Transverse colon (tissue), 4 donors: ENCODE data around the gene CPD. TPM values are rescaled to one million over a fixed set of nuclear protein-coding genes. Genes with fewer than 3 reads are reported as not detected.

Experiments
- DNase-seq: peaks from one replicate; pipeline ENCODE4 v3.0.0-alpha.2; 2019
- H3K27ac ChIP-seq, 4 donors: fragments of 200-600 bp; sonication (generic); 2 replicates each; pipeline ENCODE4 v1.5.1; 2016 to 2018; ENCODE audit warnings: inconsistent platforms in 4 of 4
- H3K27me3 ChIP-seq: fragments of 200-600 bp; sonication (generic); 2 replicates; pipeline ENCODE4 v1.5.1; 2017; ENCODE audit warnings: inconsistent platforms
- H3K36me3 ChIP-seq, 4 donors: fragments of 200-600 bp; sonication (generic); 2 replicates each; pipeline ENCODE4 v1.5.1; 2017 to 2019; ENCODE audit warnings: inconsistent platforms in 4 of 4
- H3K4me1 ChIP-seq, 4 donors: fragments of 200-600 bp; sonication (generic); 2 replicates each; pipeline ENCODE4 v1.5.1; 2017 to 2020; ENCODE audit warnings: inconsistent platforms in 4 of 4
- H3K4me3 ChIP-seq, 4 donors: fragments of 200-600 bp; sonication (generic); 1 replicate in 1 of 4; 2 replicates in 3 of 4; pipeline versions ENCODE4 v1.5.1 to v1.6.1; 2017 to 2019; ENCODE audit warnings: inconsistent platforms in 4 of 4
- H3K9me3 ChIP-seq, 2 donors: fragments of 200-600 bp; sonication (generic); 2 replicates each; pipeline ENCODE4 v1.5.1; 2017 to 2019; ENCODE audit warnings: inconsistent platforms in 2 of 2
- CTCF ChIP-seq, 5 experiments: fragments of 200-600 bp in 3 of 5; fragments of 450-650 bp in 2 of 5; sonication (generic) in 3 of 5; IDR thresholded peaks; 1 replicate in 2 of 5; 2 replicates in 3 of 5; pipeline ENCODE4 v1.5.1; 2016 to 2017; ENCODE audit warnings: antibody characterized with exemption in 5 of 5, inconsistent platforms in 3 of 5, mild to moderate bottlenecking in 2 of 5, moderate library complexity in 1 of 5
- EP300 ChIP-seq: sonication (generic); formaldehyde crosslinking; IDR thresholded peaks from one replicate; pipeline ENCODE4 v1.6.1; 2017; ENCODE audit warnings: antibody characterized with exemption, low read depth
- POLR2A ChIP-seq: fragments of 450-650 bp; IDR thresholded peaks from one replicate; pipeline ENCODE4 v1.6.1; 2016; ENCODE audit warnings: antibody characterized with exemption, mild to moderate bottlenecking, moderate library complexity
- POLR2AphosphoS5 ChIP-seq, 3 donors: sonication (generic); formaldehyde crosslinking; IDR thresholded peaks; one replicate each; pipeline ENCODE4 v1.6.1; 2016; ENCODE audit warnings: antibody characterized with exemption in 3 of 3
- WGBS, 2 donors: methylation state at CpG; one replicate each; pipeline ENCODE4 v1.1.5; 2018; ENCODE audit warnings: low coverage in 1 of 2; 5-methylcytosine and 5-hydroxymethylcytosine counted together
- in situ Hi-C, 4 donors: fragments of 200-750 bp; cut with MboI; loops; one replicate each; pipeline versions ENCODE4 v1.15.0 to v1.15.1; 2017; ENCODE audit warnings: low sequenced_read_pairs in 3 of 4, low pct_ligation_motif_present in 1 of 4, low pct_unique_long_range_greater_than_20kb in 1 of 4
- intact Hi-C: fragments of 100-400 bp; cut with DNase I; formaldehyde crosslinking; loops from one replicate; pipeline ENCODE4 v1.15.1; 2023; ENCODE audit warnings: low total_unique reads
- total RNA-seq, 4 donors: library from RNA; depleted of rRNA; stranded (reverse); fragments of >200 nt; gene quantifications; one replicate each; pipeline ENCODE4 v1.1.0, GENCODE V29; 2016

CPD gene
- total RNA-seq, 4 donors from 2014 or later, result 92.0 to 488 (median 105) TPM

DNA sequence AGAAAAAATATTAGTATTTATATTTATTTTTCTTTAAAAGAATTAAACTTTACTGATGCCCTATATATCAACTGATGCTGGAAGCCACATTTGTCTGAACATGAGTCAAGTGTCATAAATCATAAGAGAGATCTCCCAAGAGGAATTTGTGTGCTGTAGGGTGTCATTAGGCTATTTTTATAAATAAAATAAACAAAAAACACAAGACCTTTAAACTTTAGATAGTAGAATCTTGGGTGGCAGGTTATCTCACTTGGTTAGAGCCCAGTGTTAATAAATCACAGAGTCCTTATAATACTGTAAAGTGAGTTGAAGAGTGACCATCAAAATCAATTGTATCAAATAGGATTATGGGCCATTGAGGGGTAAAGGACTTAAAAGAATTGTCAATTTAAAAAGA, 21.3 kb upstream of the CPD start:
- Histone ChIP-seq H3K4me3 (no peak overlapping the region), H3K4me1 (no peaks in the 10 kb centered on the region), H3K36me3 (no peaks in the 10 kb centered on the region), H3K27me3 (no peaks in the 10 kb centered on the region), H3K27ac (no peak overlapping the region), H3K9me3 (no peaks in the 10 kb centered on the region)
- in situ Hi-C loops, result no loop called here
- DNase-seq, result no peak
- no peak for TF ChIP-seq EP300
- no peak for TF ChIP-seq POLR2AphosphoS5 (IDR thresholded peaks at IDR 0.05)
- TF ChIP-seq CTCF (IDR thresholded peaks at IDR 0.05), result no peak
- TF ChIP-seq POLR2A, result no peak
- intact Hi-C loops, result no loop called here

- H3K27me3 ChIP-seq, result no peaks in the 10 kb centered on the region
- no peaks in the 10 kb centered on the region for H3K9me3 ChIP-seq
- DNase-seq, result no peak
- no peaks in the 10 kb centered on the region for H3K36me3 ChIP-seq
- TF ChIP-seq CTCF (IDR thresholded peaks at IDR 0.05), result no peak
- no peak for TF ChIP-seq EP300
- no peak for TF ChIP-seq POLR2A
- no peak for TF ChIP-seq POLR2AphosphoS5 (IDR thresholded peaks at IDR 0.05)
- no peak overlapping the region for H3K27ac ChIP-seq
- intact Hi-C loops, result no loop called here
- WGBS, 2 donors, result 57 to 81% methylated on average over 4 to 5 of the region's 5 CpGs
- in situ Hi-C loops, result no loop called here
- H3K4me1 ChIP-seq, result no peaks in the 10 kb centered on the region
- no peak overlapping the region for H3K4me3 ChIP-seq
These were observed 20.5 kb upstream of the CPD start for GRCh38 chr17:30358055-30358760.

- no peaks in the 10 kb centered on the region for H3K27me3 ChIP-seq
- no peaks in the 10 kb centered on the region for H3K36me3 ChIP-seq
- no peak for TF ChIP-seq POLR2AphosphoS5 (IDR thresholded peaks at IDR 0.05)
- TF ChIP-seq POLR2A, result no peak
- TF ChIP-seq EP300, result no peak
- no peak for TF ChIP-seq CTCF (IDR thresholded peaks at IDR 0.05)
- intact Hi-C loops (no loop called here), in situ Hi-C loops (no loop called here)
- no peak for DNase-seq
- 78 to 80% methylated on average over 8 of the region's 8 CpGs for WGBS, 2 donors
- no peaks in the 10 kb centered on the region for H3K9me3 ChIP-seq
- H3K4me1 ChIP-seq, result no peaks in the 10 kb centered on the region
- no peak overlapping the region for H3K4me3 ChIP-seq
- H3K27ac ChIP-seq, result no peak overlapping the region
These were observed 18.5 kb upstream of the CPD start for GRCh38 chr17:30360086-30360808.

GRCh38 chr17:30361766-30362279, 16.9 kb upstream of the CPD start:
- no peak for DNase-seq
- in situ Hi-C loops (no loop called here), intact Hi-C loops (no loop called here)
- TF ChIP-seq EP300 (no peak), CTCF (IDR thresholded peaks at IDR 0.05) (no peak), POLR2AphosphoS5 (IDR thresholded peaks at IDR 0.05) (no peak)
- no peaks in the 10 kb centered on the region for H3K36me3 ChIP-seq
- no peaks in the 10 kb centered on the region for H3K9me3 ChIP-seq
- no peak overlapping the region for H3K27ac ChIP-seq
- H3K4me3 ChIP-seq, result no peak overlapping the region
- no peaks in the 10 kb centered on the region for H3K27me3 ChIP-seq
- H3K4me1 ChIP-seq, result no peaks in the 10 kb centered on the region
- WGBS, 2 donors, result 93 to 99% methylated on average over 4 of the region's 4 CpGs
